Activated naive CD8-positive, alpha-beta T cell treated with anti-CD3 and anti-CD28 coated beads, Interleukin-2, amount 10 ng/mL, durations not matched to agents 7 days and 5 days (primary cell): Measurements from ENCODE around the gene ARMC12. TPM values are rescaled to one million over a fixed set of nuclear protein-coding genes. Genes with fewer than 3 reads are reported as not detected.
"Not testable (repeated sequence)": the region's sequence is repeated elsewhere in the genome, so short reads cannot be mapped to it uniquely, and the experiment has no call there.

Source experiments
- ATAC-seq: fragments of 150-1000 bp; cut with Tn5 transposase; one replicate; pipeline ENCODE4 v1.10.0; 2021; ENCODE audit warnings: low read depth, moderate library complexity
- POLR2A ChIA-PET: fragments of 350-600 bp; sonication (Branson Sonifier 250); formaldehyde crosslinking; loops from one replicate; lab custom pipeline; 2021; ENCODE audit warnings: antibody characterized with exemption; lab: Charles Lee
- DNase-seq: peaks from one replicate; pipeline ENCODE4 v3.0.0; 2021
- H3K27ac Mint-ChIP-seq: one replicate; pipeline ENCODE4 v1.8.0; 2022; ENCODE audit warnings: mild to moderate bottlenecking, mixed read lengths
- H3K27me3 Mint-ChIP-seq: one replicate; pipeline ENCODE4 v1.8.0; 2022; ENCODE audit warnings: mild to moderate bottlenecking, moderate library complexity, mixed read lengths
- H3K36me3 Mint-ChIP-seq: one replicate; pipeline ENCODE4 v1.8.0; 2021; ENCODE audit warnings: mild to moderate bottlenecking, mixed read lengths
- H3K4me1 Mint-ChIP-seq: one replicate; pipeline ENCODE4 v1.8.0; 2021; ENCODE audit warnings: mixed read lengths
- H3K4me3 Mint-ChIP-seq: one replicate; pipeline ENCODE4 v1.8.0; 2022; ENCODE audit warnings: mild to moderate bottlenecking, moderate library complexity, mixed read lengths
- H3K9me3 Mint-ChIP-seq: one replicate; pipeline ENCODE4 v1.8.0; 2021; ENCODE audit warnings: mixed read lengths
- total RNA-seq, 2 experiments: library from RNA; stranded (reverse); gene quantifications; one replicate each; pipeline ENCODE4 v1.2.3, GENCODE V29; 2021

ARMC12 gene
- total RNA-seq, 2 experiments from 2014 or later = 0.85 to 0.97 TPM

- peak; percentile 62 for ATAC-seq
- Mint-ChIP-seq H3K4me3 (peak overlapping the region; percentile 88), H3K4me1 (peaks cover 49% of the 10 kb centered on the region), H3K27me3 (no peaks in the 10 kb centered on the region), H3K27ac (peak overlapping the region; percentile 99), H3K36me3 (no peaks in the 10 kb centered on the region), H3K9me3 (no peaks in the 10 kb centered on the region)
- peak; percentile 97 for DNase-seq
- POLR2A ChIA-PET = interaction anchor here (0.6 to 3.3 kb wide), 16 partner anchors 10 to 431 kb away, joined by 3 to 19 read pairs (median 4); no protein-coding TSS in a partner anchor
Measured at GRCh38 chr6:35731736-35732532, 4.9 kb upstream of the ARMC12 start.

- H3K27ac Mint-ChIP-seq = no peak overlapping the region
- ATAC-seq = no peak
- H3K4me3 Mint-ChIP-seq = no peak overlapping the region
- H3K9me3 Mint-ChIP-seq = no peaks in the 10 kb centered on the region
- no peak for DNase-seq
- peaks cover 43% of the 10 kb centered on the region for H3K4me1 Mint-ChIP-seq
- POLR2A ChIA-PET = interaction anchor here (0.7 kb wide), 1 partner anchor 66 kb away, joined by 3 read pairs; no protein-coding TSS in a partner anchor
- no peaks in the 10 kb centered on the region for H3K27me3 Mint-ChIP-seq
- H3K36me3 Mint-ChIP-seq = no peaks in the 10 kb centered on the region
Measured at GRCh38 chr6:35733633-35734032, 3.2 kb upstream of the ARMC12 start.

- not testable (repeated sequence) for H3K9me3 Mint-ChIP-seq, H3K27ac Mint-ChIP-seq, DNase-seq, H3K36me3 Mint-ChIP-seq, ATAC-seq, H3K4me3 Mint-ChIP-seq, H3K27me3 Mint-ChIP-seq
- POLR2A ChIA-PET = interaction anchor here (0.7 kb wide), 1 partner anchor 66 kb away, joined by 3 read pairs; no protein-coding TSS in a partner anchor
- peaks cover 38% of the 10 kb centered on the region for H3K4me1 Mint-ChIP-seq
Measured at GRCh38 chr6:35734319-35734718, 2.5 kb upstream of the ARMC12 start.

- H3K4me1 Mint-ChIP-seq = peaks cover 29% of the 10 kb centered on the region
- H3K36me3 Mint-ChIP-seq = no peaks in the 10 kb centered on the region
- H3K27me3 Mint-ChIP-seq = no peaks in the 10 kb centered on the region
- no peak overlapping the region for H3K27ac Mint-ChIP-seq
- H3K4me3 Mint-ChIP-seq = no peak overlapping the region
- POLR2A ChIA-PET = interaction anchor here (1.1 kb wide), 1 partner anchor 46 kb away, joined by 3 read pairs; no protein-coding TSS in a partner anchor
- ATAC-seq (no peak), DNase-seq (no peak)
- no peaks in the 10 kb centered on the region for H3K9me3 Mint-ChIP-seq
Measured at GRCh38 chr6:35735452-35735851, 1.4 kb upstream of the ARMC12 start.

GRCh38 chr6:35736253-35736894, 458 bp upstream of the ARMC12 start:
- Mint-ChIP-seq H3K4me1 (peaks cover 24% of the 10 kb centered on the region), H3K36me3 (no peaks in the 10 kb centered on the region), H3K9me3 (no peaks in the 10 kb centered on the region), H3K27ac (peak overlapping the region; percentile 61), H3K27me3 (no peaks in the 10 kb centered on the region), H3K4me3 (no peak overlapping the region)
- DNase-seq (peak; percentile 84), ATAC-seq (peak; percentile 17)
- POLR2A ChIA-PET = interaction anchor here (0.6 to 1.1 kb wide), 7 partner anchors 9 to 319 kb away, joined by 3 to 5 read pairs (median 3); no protein-coding TSS in a partner anchor

- Mint-ChIP-seq H3K27ac (peak overlapping the region; percentile 85), H3K27me3 (no peaks in the 10 kb centered on the region), H3K4me3 (no peak overlapping the region), H3K4me1 (peaks cover 19% of the 10 kb centered on the region), H3K9me3 (no peaks in the 10 kb centered on the region), H3K36me3 (no peaks in the 10 kb centered on the region)
- ATAC-seq (peak; percentile 67), DNase-seq (peak; percentile 46)
- POLR2A ChIA-PET = interaction anchor here (0.6 to 1.0 kb wide), 3 partner anchors 50 to 215 kb away, joined by 3 to 4 read pairs (median 3); no protein-coding TSS in a partner anchor
Measured at GRCh38 chr6:35737413-35738211, 780 bp downstream of the ARMC12 start.

GRCh38 chr6:35739645-35740524, 3.1 kb downstream of the ARMC12 start:
- no peak overlapping the region for H3K4me3 Mint-ChIP-seq
- H3K27me3 Mint-ChIP-seq = no peaks in the 10 kb centered on the region
- DNase-seq = no peak
- peaks cover 13% of the 10 kb centered on the region for H3K4me1 Mint-ChIP-seq
- H3K36me3 Mint-ChIP-seq = no peaks in the 10 kb centered on the region
- ATAC-seq = no peak
- POLR2A ChIA-PET = interaction anchor here (0.6 kb wide), 1 partner anchor 354 kb away, joined by 3 read pairs; no protein-coding TSS in a partner anchor
- H3K9me3 Mint-ChIP-seq = no peaks in the 10 kb centered on the region
- no peak overlapping the region for H3K27ac Mint-ChIP-seq

GRCh38 chr6:35742842-35743241, 6.0 kb downstream of the ARMC12 start:
- no peaks in the 10 kb centered on the region for H3K27me3 Mint-ChIP-seq
- H3K4me3 Mint-ChIP-seq = no peak overlapping the region
- no peaks in the 10 kb centered on the region for H3K36me3 Mint-ChIP-seq
- H3K27ac Mint-ChIP-seq = no peak overlapping the region
- DNase-seq (no peak), ATAC-seq (no peak)
- POLR2A ChIA-PET = interaction anchor here (1.4 kb wide), 1 partner anchor 11 kb away, joined by 3 read pairs; no protein-coding TSS in a partner anchor
- peaks cover 4% of the 10 kb centered on the region for H3K4me1 Mint-ChIP-seq
- H3K9me3 Mint-ChIP-seq = peaks cover 1% of the 10 kb centered on the region

- POLR2A ChIA-PET = no interaction called here
- Mint-ChIP-seq H3K4me3 (no peak overlapping the region), H3K4me1 (peaks cover 1% of the 10 kb centered on the region), H3K27me3 (peaks cover 2% of the 10 kb centered on the region), H3K9me3 (peaks cover 1% of the 10 kb centered on the region), H3K27ac (no peak overlapping the region), H3K36me3 (no peaks in the 10 kb centered on the region)
- no peak for DNase-seq
- no peak for ATAC-seq
Measured at GRCh38 chr6:35745509-35745908, 8.7 kb downstream of the ARMC12 start.

- ATAC-seq = no peak
- Mint-ChIP-seq H3K36me3 (no peaks in the 10 kb centered on the region), H3K27me3 (peaks cover 2% of the 10 kb centered on the region), H3K4me3 (no peak overlapping the region), H3K4me1 (peaks cover 1% of the 10 kb centered on the region), H3K9me3 (peaks cover 1% of the 10 kb centered on the region), H3K27ac (no peak overlapping the region)
- POLR2A ChIA-PET = no interaction called here
- no peak for DNase-seq
Measured at GRCh38 chr6:35746516-35746915, 9.7 kb downstream of the ARMC12 start.

- DNase-seq = no peak
- ATAC-seq = no peak
- H3K27me3 Mint-ChIP-seq = peaks cover 2% of the 10 kb centered on the region
- no peaks in the 10 kb centered on the region for H3K4me1 Mint-ChIP-seq
- H3K4me3 Mint-ChIP-seq = no peak overlapping the region
- H3K36me3 Mint-ChIP-seq = no peaks in the 10 kb centered on the region
- POLR2A ChIA-PET = no interaction called here
- peaks cover 1% of the 10 kb centered on the region for H3K9me3 Mint-ChIP-seq
- H3K27ac Mint-ChIP-seq = no peak overlapping the region
Measured at GRCh38 chr6:35747877-35748276, 11.0 kb downstream of the ARMC12 start.

GRCh38 chr6:35750557-35750956, 13.7 kb downstream of the ARMC12 start:
- DNase-seq (no peak), ATAC-seq (no peak)
- Mint-ChIP-seq H3K27ac (no peak overlapping the region), H3K4me3 (no peak overlapping the region), H3K36me3 (no peaks in the 10 kb centered on the region), H3K4me1 (peaks cover 4% of the 10 kb centered on the region), H3K27me3 (peaks cover 2% of the 10 kb centered on the region), H3K9me3 (peaks cover 1% of the 10 kb centered on the region)
- POLR2A ChIA-PET = no interaction called here
